Measurements from ENCODE around the gene PTX4.

DNA sequence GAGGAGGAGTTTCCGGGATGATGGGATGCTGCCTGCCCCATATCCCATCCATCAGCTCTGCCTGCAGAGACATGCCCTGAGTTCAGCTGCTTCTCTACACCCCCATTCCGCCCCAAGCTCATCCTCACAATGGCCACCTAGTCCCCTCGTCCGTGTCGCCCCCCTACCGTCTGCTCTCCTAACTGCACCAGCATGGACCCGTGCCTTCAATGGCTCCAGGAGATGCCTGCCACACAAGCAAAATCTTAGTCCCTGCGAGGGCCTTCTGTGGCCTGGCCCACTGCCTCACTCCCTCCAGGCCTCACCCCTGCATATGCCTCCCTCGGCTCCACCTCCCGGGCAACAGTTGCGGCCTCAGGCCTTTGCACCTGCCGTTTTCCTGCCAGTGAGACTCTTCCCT is 2.6 kb upstream of the PTX4 start:
- TF ChIP-seq KLF13 (tag; IDR thresholded peaks at IDR 0.05; ENCODE audit: borderline replicate concordance, low read depth), result no peak
- no peak for TF ChIP-seq TCF7L2 (IDR thresholded peaks at IDR 0.05; ENCODE audit: low read depth, low read length)
- no peak for TF ChIP-seq JUN (IDR thresholded peaks at IDR 0.05; ENCODE audit: borderline replicate concordance, low read depth, low read length)
- TF ChIP-seq JUN (CRISPR knock-in tag; IDR thresholded peaks at IDR 0.05; ENCODE audit: borderline replicate concordance), result no peak
- TF ChIP-seq ETV1 (tag; conservative IDR thresholded peaks at IDR 0.05; ENCODE audit: low read depth), result no peak
- TF ChIP-seq ZNF146 (CRISPR knock-in tag; IDR thresholded peaks at IDR 0.05; ENCODE audit: unreplicated experiment), result no peak
- TF ChIP-seq, protein P1, sequence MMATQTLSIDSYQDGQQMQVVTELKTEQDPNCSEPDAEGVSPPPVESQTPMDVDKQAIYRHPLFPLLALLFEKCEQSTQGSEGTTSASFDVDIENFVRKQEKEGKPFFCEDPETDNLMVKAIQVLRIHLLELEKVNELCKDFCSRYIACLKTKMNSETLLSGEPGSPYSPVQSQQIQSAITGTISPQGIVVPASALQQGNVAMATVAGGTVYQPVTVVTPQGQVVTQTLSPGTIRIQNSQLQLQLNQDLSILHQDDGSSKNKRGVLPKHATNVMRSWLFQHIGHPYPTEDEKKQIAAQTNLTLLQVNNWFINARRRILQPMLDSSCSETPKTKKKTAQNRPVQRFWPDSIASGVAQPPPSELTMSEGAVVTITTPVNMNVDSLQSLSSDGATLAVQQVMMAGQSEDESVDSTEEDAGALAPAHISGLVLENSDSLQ (IDR thresholded peaks at IDR 0.05), result no peak
- no peak for TF ChIP-seq ETV6 (IDR thresholded peaks at IDR 0.05; ENCODE audit: borderline replicate concordance in 1 of 2, low read depth in 2 of 2, low read length in 1 of 2)
- no peak for TF ChIP-seq ETV6 (CRISPR knock-in tag; IDR thresholded peaks at IDR 0.05; ENCODE audit: borderline replicate concordance)
- TF ChIP-seq FOXA3 (CRISPR knock-in tag; conservative IDR thresholded peaks at IDR 0.05 in 1 of 2, IDR thresholded peaks at IDR 0.05 in 1 of 2), result no peak
- TF ChIP-seq POLR2A (conservative IDR thresholded peaks at IDR 0.05), result no peak
- TF ChIP-seq SRSF1 (IDR thresholded peaks at IDR 0.05; ENCODE audit: low read depth, low read length), result no peak
- TF ChIP-seq PCBP2 (IDR thresholded peaks at IDR 0.05; ENCODE audit: low read depth, low read length, poor library complexity, severe bottlenecking), result no peak
